NCI-H1105 treated with DMSO at 0.1 percent for 48 hours (cell line): Measurements from ENCODE around the gene HCRTR1.

Experiments used
- DNase-seq: peaks from one replicate; lab custom pipeline; 2025; lab: John Stamatoyannopoulos, UW

Gene HCRTR1

DNA sequence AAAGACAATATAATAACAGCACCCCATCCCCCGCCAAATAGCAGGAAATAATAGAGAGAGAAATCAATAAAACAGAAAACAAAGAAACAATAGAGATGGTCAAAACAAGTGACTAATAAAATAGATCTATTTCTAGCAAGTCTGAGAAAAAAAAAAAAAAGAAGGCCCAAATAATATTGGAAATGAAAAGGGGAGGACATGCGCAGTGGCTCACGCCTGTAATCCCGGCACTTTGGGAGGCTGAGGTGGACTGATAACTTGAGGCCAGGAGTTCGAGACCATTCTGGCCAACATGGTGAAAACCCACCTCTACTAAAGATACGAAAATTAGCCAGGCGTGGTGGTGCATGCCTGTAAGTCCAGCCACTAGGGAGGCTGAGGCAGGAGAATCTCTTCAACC, 18.5 kb upstream of the HCRTR1 start:
- no peak for DNase-seq

GRCh38 chr1:31600641-31601040, 16.8 kb upstream of the HCRTR1 start:
- no peak for DNase-seq

DNA sequence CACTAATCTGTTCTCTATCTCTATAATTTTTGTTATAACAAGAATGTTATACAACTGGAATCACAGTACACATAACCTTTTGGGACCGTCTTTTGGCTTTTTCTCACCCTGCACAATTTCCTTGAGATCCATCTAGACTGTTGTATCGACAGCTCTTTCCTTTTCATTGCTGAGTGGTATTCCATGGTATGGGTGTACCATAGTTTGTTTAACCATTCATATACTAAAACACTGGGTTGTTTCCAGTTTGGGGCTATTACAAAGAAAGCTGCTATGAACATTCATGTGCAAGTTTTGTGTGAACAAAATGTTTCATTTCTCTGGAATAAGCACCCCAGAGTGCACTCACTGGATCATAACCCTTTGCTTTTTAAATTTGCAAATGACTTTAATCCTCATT, 15.4 kb upstream of the HCRTR1 start:
- no peak for DNase-seq

DNA sequence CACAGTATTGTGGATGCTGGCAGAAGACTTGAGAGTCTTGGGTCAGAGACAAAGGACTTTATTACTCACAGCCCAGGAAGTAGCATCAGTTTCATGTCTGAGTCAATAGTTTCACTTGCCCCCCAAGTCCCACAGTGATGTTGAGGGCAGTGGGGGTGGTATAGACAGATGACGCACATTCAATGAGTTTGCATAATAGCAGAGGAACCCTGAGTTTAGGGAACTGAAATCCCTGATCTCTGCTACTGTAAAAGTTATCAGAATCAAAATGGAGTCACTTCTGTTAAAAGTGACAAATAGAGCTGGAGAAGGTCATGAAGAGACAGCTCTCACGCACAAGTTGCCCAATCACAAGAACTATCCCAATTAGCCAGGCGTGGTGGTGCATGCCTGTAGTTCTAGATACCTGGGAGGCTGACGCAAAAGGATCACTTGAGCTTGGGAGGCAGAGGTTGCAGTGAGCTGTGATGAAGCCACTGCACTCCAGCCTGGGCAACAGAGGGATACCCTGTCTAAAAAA, 11.5 kb upstream of the HCRTR1 start:
- DNase-seq = no peak

DNA sequence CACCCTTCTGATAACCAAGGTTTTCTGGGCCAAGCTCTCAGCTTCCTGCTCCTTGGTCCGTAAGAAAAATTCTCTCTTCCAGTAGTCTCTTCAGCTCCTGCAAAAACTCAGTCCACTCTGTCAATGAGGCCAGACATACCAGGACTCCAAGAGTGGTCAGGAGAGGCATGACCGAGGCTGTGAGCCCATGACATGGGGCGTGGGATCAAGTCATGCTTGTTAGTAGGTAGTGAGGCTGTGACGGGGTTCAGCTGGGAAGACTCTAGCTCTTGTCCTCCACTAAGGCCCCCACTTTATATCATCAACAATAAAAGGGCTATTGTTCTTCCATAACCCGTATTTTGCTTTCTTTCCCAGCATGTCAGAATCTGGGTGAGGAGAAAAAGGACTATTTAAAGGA, 10.1 kb upstream of the HCRTR1 start:
- DNase-seq = no peak

- no peak for DNase-seq
Observed at GRCh38 chr1:31609514-31610118, 7.9 kb upstream of the HCRTR1 start.

GRCh38 chr1:31614414-31615005, 3.0 kb upstream of the HCRTR1 start:
- DNase-seq = no peak

DNA sequence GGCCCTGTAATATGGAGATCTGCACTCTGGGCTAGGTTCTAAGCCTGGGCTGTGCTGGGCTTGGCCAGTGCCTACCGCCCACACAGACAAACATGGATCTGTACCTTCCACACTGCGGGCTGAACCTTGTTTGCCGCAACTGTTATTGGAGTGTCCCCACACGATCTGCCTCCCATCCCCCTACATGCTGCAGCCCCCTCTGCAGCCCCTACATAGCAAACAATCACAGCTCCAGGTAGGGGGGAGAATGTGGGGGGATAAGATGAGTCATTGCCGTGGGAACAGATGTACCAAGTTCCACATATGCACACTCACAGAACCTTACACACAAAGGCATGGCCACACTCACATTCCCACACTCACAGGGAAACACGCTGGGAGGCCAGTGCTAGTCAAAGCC, 2.1 kb upstream of the HCRTR1 start:
- DNase-seq = no peak

DNA sequence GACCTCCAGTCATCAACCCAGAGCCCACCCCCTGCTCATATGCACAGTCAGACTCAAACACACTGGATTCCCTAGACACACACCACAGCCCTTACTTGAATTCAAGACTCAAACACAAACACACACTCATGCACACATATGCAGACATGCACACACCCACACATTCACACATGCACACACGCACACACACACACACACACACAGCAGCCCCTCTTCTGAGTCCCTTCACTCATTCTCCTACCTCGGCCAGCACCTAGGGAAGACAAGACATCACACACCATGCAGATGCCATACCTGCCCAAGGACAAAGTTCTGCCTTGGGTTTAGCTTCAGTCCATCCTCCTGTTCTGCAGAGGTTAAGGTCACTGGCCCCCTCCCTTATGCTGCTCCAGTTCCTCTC, 1.6 kb upstream of the HCRTR1 start:
- DNase-seq = no peak

DNA sequence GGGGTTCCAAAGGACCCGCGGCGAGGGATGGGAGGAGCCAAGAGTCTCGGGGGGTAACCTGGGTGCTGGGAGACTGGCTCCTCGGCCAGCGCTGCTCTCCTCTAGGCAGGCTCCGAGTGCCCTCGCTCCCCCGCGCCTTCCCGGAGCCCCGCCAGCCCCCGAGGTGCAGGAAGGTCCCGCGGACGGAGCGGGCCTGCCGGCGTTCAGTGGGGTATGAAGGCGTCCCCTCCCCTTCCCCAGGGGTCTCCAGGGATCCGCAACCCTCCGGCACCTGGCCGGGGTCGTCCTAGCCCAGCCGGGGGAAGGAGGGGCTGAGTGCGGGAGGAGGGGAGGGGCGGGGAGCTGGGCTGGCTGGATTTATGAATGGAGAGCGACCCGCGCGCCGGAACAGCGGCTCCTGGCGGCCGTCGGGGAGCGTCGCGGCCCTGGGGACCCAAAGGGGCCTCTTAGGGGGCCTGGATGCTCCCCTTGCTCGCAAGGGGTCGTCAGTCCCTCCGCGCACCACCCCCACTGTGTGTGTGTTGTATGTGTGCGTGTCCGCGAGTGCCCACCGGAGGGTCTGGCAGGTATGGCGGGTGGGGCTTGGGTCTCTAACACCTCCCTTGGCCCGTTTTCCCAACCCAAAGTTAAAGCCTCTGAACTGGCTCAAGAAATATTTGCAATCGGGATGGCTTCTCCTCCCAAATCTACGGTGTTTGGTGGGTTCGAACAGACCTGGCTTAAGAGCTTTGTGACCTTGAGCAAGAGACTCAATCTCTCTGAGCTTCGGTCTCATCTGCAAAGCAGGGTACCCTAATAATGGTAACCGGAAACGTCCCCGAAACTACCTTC, 642 bp downstream of the HCRTR1 start:
- peak; percentile 48 for DNase-seq

DNA sequence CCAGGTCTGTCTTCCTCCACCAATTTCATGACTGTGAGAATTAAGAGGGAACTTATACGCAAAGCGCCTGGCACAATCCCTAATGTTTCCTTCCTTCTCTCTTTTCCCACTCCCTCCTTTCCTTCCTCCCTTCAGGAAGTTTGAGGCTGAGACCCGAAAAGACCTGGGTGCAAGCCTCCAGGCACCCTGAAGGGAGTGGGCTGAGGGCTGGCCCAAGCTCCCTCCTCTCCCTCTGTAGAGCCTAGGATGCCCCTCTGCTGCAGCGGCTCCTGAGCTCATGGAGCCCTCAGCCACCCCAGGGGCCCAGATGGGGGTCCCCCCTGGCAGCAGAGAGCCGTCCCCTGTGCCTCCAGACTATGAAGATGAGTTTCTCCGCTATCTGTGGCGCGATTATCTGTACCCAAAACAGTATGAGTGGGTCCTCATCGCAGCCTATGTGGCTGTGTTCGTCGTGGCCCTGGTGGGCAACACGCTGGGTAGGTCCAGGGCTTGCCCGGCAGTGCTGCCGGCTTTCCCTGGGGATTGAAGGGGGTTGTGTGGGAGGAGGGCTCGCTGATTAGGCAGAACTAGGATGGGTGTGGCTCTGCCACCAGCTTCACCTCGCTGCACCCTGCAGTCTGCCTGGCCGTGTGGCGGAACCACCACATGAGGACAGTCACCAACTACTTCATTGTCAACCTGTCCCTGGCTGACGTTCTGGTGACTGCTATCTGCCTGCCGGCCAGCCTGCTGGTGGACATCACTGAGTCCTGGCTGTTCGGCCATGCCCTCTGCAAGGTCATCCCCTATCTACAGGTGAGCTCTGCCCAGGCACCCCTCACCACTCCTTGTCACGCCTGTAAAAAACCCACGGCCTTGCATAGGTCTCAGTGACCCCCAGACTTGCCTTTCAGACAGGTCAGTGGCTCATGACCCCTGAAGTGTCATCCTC, 1.7 kb downstream of the HCRTR1 start:
- no peak for DNase-seq

- no peak for DNase-seq
Observed at GRCh38 chr1:31620631-31621497, 3.4 kb downstream of the HCRTR1 start.

DNA sequence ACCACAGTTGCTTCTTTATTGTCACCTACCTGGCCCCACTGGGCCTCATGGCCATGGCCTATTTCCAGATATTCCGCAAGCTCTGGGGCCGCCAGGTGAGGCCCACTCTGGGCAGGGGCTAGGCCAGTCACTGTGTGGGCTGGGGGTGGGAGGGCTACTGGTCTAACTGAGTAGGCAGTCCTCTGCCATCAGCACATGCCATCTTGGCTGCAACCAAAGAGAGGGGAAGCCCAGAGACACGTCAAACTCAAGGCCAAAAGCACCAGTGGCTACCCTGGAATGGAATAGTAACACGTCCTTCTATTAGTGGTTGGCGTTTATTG, 4.0 kb downstream of the HCRTR1 start:
- no peak for DNase-seq

DNA sequence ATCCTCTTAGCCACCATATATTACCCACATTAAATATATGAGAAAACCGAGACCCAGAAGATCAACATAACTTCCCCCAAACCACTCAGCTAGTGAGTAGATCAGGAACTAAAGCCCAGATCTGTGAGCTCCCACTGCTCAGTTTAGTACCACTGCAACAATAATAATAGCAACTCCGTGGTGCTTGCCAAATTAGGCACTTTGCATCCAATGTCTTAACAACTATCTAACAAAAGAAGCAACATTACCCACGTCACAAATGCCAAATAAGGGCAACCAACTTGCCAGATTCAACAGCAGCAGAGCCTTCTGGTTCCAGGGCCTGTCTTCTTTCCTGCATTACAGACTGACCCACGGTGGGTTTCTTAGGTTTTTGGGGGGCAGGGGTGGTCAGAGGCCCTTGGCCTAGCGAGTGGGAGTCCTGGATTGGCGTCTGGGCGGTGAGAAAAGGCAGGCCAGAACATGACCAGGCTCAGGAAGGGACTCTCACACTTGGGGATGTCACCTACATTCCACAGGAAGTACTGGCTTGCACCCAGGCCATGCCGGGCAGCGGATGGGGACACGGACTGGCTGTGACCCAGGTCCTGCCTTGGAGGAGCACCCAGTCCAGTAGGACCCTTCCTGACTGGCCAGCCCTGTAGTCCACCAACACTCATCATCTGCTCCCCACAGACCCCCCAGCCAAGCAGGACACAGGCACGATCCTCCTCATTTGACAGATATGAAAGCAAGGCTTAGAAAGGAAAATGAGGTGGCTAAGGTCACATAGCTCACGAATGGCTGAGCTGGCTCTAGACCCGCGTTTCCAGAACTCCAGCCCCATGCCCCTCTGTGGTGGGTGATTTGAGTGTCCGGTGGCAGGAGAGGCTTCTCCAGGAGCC, 4.6 kb downstream of the HCRTR1 start:
- DNase-seq = no peak

- no peak for DNase-seq
Observed at GRCh38 chr1:31623365-31623764, 5.9 kb downstream of the HCRTR1 start.

DNA sequence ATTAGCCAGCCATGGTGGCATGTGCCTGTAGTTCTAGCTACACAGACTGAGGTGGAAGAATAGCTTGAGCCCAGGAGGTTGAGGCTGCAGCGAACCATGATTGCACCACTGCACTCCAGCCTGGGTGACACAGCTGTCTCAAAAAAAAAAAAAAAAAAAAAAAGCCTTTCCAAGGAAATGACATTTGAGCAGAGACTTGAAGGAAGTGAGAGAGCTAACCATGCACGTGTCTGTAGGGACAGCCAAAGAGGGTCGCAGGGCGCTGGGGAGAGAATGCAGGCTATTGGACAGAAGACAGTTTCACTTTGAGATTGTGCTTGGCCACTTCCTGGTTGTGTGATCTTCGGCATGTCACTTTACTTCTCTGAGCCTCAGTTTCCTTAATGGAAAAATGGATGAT, 6.8 kb downstream of the HCRTR1 start:
- DNase-seq = no peak

DNA sequence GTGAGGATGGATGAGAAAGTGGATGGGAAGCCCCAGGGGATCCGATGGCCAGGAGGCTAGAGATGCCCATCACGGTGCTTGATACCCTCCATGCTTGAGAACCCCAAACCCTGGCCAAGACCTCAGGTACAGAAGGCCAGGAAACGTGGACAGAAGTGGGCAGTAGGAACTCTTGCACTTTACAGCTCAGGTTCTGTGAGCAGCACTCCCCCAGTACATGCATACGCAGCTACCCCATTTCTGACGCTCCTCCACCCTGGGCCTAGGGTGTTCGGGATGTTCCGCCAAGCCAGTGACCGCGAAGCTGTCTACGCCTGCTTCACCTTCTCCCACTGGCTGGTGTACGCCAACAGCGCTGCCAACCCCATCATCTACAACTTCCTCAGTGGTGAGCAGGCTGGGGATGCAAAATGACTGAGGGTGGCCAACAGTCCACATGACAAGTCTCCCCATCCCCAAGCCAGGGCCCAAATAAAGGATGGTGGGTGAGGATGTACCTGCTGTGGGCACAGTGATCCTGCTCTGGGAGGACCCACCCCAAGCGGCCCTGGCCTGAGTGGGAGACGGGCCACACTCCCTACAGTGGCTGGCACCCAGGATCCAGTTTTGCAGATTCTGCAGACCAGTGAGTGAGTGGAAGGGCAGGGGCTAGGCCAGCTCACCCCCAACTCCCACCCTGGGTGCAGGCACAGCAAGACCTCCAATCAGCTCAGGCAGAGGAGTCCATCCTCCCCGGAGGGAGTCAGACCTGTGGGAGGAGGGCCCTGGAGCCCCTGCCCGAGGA, 7.4 kb downstream of the HCRTR1 start:
- DNase-seq = no peak

GRCh38 chr1:31625561-31626222, 8.2 kb downstream of the HCRTR1 start:
- no peak for DNase-seq
